OCI-LY7 (cell line): ENCODE results near the gene CYP3A4.

ENCODE experiments used
- CTCF ChIP-seq: fragments of 200-600 bp; sonication (generic); conservative IDR thresholded peaks from 2 replicates; pipeline ENCODE4 v1.5.1; 2014; ENCODE audit warnings: mild to moderate bottlenecking, antibody characterized with exemption, low read length, moderate library complexity, mixed read lengths
- EZH2phosphoT487 ChIP-seq: fragments of 200-600 bp; sonication (generic); IDR thresholded peaks from 2 replicates; pipeline ENCODE4 v1.6.1; 2018; ENCODE audit warnings: low read depth, borderline replicate concordance, mild to moderate bottlenecking, mixed run types, antibody characterized with exemption, low read length, moderate library complexity, mixed read lengths

GRCh38 chr7:99733003-99733402 is 51.0 kb downstream of the CYP3A4 start:
- TF ChIP-seq CTCF (no peak), EZH2phosphoT487 (no peak)
